Measurements from ENCODE around the gene ROPN1.

Gene ROPN1

DNA sequence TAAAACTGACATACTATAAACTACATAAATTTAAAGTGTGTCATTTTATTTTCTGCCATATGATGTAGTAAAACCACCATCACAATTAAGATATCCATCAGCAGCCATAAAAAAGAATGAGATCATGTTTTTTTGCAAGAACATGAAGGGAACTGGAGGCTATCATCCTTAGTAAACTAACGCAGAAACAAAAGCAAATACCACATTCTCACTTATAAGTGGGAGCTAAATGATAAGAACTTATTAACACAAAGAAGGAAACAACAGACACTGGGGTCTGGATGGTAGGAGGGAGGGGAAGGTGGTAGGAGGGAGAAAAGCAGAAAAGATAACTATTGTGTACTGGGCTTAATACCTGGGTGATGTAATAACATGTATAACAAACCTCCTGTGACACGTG lies 55.5 kb downstream of the ROPN1 start:
- H3K36me3 Mint-ChIP-seq: peaks cover 19% of the 10 kb centered on the region
- no peaks in the 10 kb centered on the region for H3K9me3 Mint-ChIP-seq
- no peak overlapping the region for H3K4me3 Mint-ChIP-seq
- no peaks in the 10 kb centered on the region for H3K4me1 Mint-ChIP-seq
- no peak overlapping the region for H3K27ac Mint-ChIP-seq
- H3K27me3 Mint-ChIP-seq: no peaks in the 10 kb centered on the region

GRCh38 chr3:123935830-123936229 lies 56.1 kb downstream of the ROPN1 start:
- Mint-ChIP-seq H3K4me3 (no peak overlapping the region), H3K27ac (no peak overlapping the region), H3K4me1 (no peaks in the 10 kb centered on the region), H3K27me3 (no peaks in the 10 kb centered on the region), H3K9me3 (no peaks in the 10 kb centered on the region), H3K36me3 (peaks cover 22% of the 10 kb centered on the region)

DNA sequence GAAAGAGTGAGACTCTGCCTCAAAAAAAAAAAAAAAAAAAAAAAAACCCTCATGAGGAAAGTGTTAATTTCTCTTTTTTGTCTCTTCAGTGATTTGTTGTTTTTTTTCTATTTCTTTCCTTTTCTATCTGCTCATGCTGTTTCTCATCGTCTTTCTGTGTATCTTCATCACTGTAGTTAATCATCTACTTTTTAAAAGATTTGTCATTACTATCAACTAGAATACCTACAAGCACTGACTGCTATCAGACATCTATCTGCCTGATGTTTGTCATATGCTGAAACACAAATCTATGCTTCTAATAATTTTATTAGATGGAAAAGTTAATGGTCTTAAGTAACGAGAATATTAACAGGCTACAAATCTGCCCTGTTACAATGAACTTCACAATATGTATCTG lies 57.7 kb downstream of the ROPN1 start:
- no peaks in the 10 kb centered on the region for H3K4me1 Mint-ChIP-seq
- no peaks in the 10 kb centered on the region for H3K27me3 Mint-ChIP-seq
- H3K36me3 Mint-ChIP-seq: peaks cover 21% of the 10 kb centered on the region
- no peaks in the 10 kb centered on the region for H3K9me3 Mint-ChIP-seq
- no peak overlapping the region for H3K4me3 Mint-ChIP-seq
- H3K27ac Mint-ChIP-seq: no peak overlapping the region

DNA sequence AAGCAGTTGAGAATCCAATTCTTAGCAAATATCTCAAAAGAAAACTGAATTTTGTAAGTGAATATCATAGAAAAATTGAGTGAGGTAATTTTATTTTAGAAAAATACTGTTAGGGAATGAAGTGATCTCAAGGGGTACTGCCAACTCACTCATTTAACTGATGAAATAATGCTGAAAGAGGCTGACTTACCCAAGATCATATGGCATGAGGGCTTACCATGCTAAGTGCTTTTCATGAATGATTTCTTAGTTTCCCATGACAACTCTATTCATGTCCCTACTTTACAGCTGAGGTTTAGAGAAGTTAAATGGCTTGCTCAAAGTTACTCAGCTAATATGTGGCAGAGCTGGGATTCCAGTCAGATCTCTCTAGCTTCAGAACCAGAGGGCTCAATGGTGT lies 61.5 kb downstream of the ROPN1 start:
- Mint-ChIP-seq H3K4me1 (no peaks in the 10 kb centered on the region), H3K27me3 (no peaks in the 10 kb centered on the region), H3K36me3 (peaks cover 21% of the 10 kb centered on the region), H3K27ac (no peak overlapping the region), H3K9me3 (no peaks in the 10 kb centered on the region), H3K4me3 (no peak overlapping the region)

DNA sequence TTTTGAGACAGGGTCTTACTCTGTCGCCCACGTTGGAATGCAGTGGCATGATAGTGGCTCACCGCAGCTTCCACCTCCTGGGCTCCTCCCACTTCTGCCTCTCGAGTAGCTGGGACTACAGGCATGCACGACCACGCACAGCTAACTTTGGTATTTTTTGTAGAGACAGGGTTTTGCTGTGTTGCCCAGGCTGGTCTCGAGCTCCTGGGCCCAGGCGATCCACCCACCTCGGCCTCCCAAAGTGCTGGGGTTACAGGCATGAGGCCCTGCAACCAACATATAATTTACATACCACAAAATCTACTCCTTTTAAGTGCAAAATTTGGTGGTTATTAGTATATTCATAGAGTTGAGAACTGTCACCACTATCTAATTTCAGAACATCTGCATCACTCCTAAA lies 62.6 kb downstream of the ROPN1 start:
- H3K9me3 Mint-ChIP-seq: peaks cover 6% of the 10 kb centered on the region
- peak overlapping the region; percentile 6 for H3K27ac Mint-ChIP-seq
- H3K4me1 Mint-ChIP-seq: no peaks in the 10 kb centered on the region
- H3K27me3 Mint-ChIP-seq: no peaks in the 10 kb centered on the region
- peaks cover 29% of the 10 kb centered on the region for H3K36me3 Mint-ChIP-seq
- H3K4me3 Mint-ChIP-seq: no peak overlapping the region

DNA sequence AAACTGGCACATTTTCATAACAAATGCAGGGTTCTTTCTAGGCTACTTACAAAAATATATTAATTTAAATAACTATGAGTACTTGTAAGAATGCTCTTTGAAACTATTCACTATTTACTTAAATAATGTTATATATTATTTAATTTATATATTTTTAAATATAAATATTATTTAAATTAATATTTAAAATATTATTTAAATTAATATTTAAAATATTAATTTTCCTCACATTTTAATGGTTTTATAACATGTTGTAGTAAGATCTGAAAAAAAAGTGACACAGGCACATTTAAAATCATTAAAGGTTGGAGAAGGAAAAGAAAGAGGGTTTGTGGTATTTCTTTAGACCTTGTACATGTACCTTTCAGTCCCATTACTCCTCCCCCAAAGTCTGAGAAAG lies 65.5 kb downstream of the ROPN1 start:
- no peaks in the 10 kb centered on the region for H3K4me1 Mint-ChIP-seq
- H3K9me3 Mint-ChIP-seq: peaks cover 24% of the 10 kb centered on the region
- H3K27ac Mint-ChIP-seq: no peak overlapping the region
- H3K4me3 Mint-ChIP-seq: no peak overlapping the region
- peaks cover 45% of the 10 kb centered on the region for H3K36me3 Mint-ChIP-seq
- no peaks in the 10 kb centered on the region for H3K27me3 Mint-ChIP-seq

- Mint-ChIP-seq H3K27ac (no peak overlapping the region), H3K4me1 (no peaks in the 10 kb centered on the region), H3K27me3 (no peaks in the 10 kb centered on the region), H3K4me3 (no peak overlapping the region), H3K9me3 (peaks cover 39% of the 10 kb centered on the region), H3K36me3 (peaks cover 51% of the 10 kb centered on the region)
These were observed 71.1 kb downstream of the ROPN1 start for GRCh38 chr3:123920868-123921267.

- peaks cover 52% of the 10 kb centered on the region for H3K36me3 Mint-ChIP-seq
- no peak overlapping the region for H3K4me3 Mint-ChIP-seq
- no peaks in the 10 kb centered on the region for H3K4me1 Mint-ChIP-seq
- no peaks in the 10 kb centered on the region for H3K27me3 Mint-ChIP-seq
- H3K9me3 Mint-ChIP-seq: peaks cover 39% of the 10 kb centered on the region
- H3K27ac Mint-ChIP-seq: no peak overlapping the region
These were observed 71.5 kb downstream of the ROPN1 start for GRCh38 chr3:123920383-123920782.

GRCh38 chr3:123919353-123919752 lies 72.6 kb downstream of the ROPN1 start:
- Mint-ChIP-seq H3K27ac (no peak overlapping the region), H3K27me3 (no peaks in the 10 kb centered on the region), H3K9me3 (peaks cover 34% of the 10 kb centered on the region), H3K4me1 (no peaks in the 10 kb centered on the region), H3K4me3 (no peak overlapping the region), H3K36me3 (peaks cover 48% of the 10 kb centered on the region)
